Right atrium auricular region (tissue), 2 donors: ENCODE results near the gene PCDH19. TPM values are rescaled to one million over a fixed set of nuclear protein-coding genes. Genes with fewer than 3 reads are reported as not detected.

Experiments
- DNase-seq: peaks from one replicate; pipeline ENCODE4 v3.0.0-alpha.2; 2019; ENCODE audit warnings: low spot score
- H3K27ac ChIP-seq, 2 donors: fragments of 200-600 bp; sonication (generic); 1 replicate in 1 of 2; 2 replicates in 1 of 2; pipeline ENCODE4 v1.5.1; 2016 to 2019
- H3K27me3 ChIP-seq, 2 donors: fragments of 200-600 bp; sonication (generic); one replicate each; pipeline versions ENCODE4 v1.5.1 to v1.6.0; 2017 to 2019
- H3K36me3 ChIP-seq: fragments of 200-600 bp; sonication (generic); one replicate; pipeline ENCODE4 v1.5.1; 2016
- H3K4me1 ChIP-seq, 2 donors: fragments of 200-600 bp; sonication (generic); one replicate each; pipeline versions ENCODE4 v1.5.1 to v1.6.0; 2017 to 2019
- H3K4me3 ChIP-seq, 2 donors: fragments of 200-600 bp; sonication (generic); 1 replicate in 1 of 2; 2 replicates in 1 of 2; pipeline ENCODE4 v1.5.1; 2017 to 2019; ENCODE audit warnings: mild to moderate bottlenecking in 1 of 2, moderate library complexity in 1 of 2
- H3K9me3 ChIP-seq, 2 donors: fragments of 200-600 bp; sonication (generic); one replicate each; pipeline ENCODE4 v1.5.1; 2019
- total RNA-seq, 2 donors: library from RNA; depleted of rRNA; stranded (reverse); fragments of >200 nt; gene quantifications; one replicate each; pipeline ENCODE4 v1.1.0, GENCODE V29; 2016
- TF ChIP-seq, protein P1 (sequence below), 2 donors: fragments of 200-600 bp; sonication (generic); IDR thresholded peaks; one replicate each; pipeline ENCODE4 v1.5.1; 2019; ENCODE audit warnings: antibody characterized with exemption in 2 of 2

Gene PCDH19
- total RNA-seq, 2 donors from 2014 or later, result 0.51 to 0.56 TPM

DNA sequence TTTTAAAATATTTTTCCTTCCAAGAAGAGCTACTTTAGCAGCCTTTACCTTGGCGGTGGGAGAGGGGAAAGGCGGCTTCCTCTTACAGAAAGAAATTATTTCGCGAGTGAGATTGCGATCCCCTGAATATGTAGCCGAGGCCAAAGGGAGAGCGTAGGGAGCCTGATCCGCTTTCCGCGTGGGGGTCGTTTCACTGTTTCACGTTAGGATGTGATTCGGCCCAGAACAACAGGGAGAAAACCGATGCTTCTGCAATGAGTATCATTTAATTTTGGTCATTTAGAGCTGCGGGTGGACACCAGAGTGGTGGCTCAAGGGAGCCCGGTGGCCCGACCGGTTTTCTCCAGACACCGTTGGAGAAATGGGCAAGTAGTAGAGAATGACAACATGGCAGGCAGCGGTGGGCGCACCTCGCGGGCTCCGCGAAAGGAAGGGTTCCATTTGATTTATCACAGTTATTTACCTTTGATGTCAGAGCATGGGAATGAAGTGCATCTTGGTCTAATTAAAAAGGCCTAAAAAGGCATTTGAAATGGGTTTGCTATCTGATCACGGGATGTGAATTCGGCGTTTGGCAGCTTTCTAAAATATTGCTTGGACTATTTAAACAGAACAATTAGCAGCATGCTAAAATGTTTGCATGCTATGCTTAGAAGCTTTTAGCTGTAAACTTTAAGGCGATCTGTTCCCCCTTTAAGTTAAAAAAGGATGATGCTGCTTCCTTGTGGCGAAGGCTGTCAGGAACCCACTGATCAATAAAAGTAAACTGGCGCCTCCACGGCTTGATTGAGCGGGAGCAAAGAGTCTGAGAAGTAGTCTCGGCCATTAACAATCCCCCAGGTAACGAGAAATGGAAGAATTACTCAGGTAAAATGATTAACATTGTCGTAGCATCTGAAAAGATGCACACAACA is 2.0 kb upstream of the PCDH19 start:
- Histone ChIP-seq H3K36me3 (no peaks in the 10 kb centered on the region), H3K27ac (no peak overlapping the region), H3K9me3 (no peaks in the 10 kb centered on the region), H3K27me3 (peaks cover 4 to 22% of the 10 kb centered on the region in 2 donors), H3K4me1 (peaks cover 0 to 7% of the 10 kb centered on the region in 2 donors), H3K4me3 (no peak overlapping the region)
- no peak for DNase-seq
- TF ChIP-seq, protein P1, sequence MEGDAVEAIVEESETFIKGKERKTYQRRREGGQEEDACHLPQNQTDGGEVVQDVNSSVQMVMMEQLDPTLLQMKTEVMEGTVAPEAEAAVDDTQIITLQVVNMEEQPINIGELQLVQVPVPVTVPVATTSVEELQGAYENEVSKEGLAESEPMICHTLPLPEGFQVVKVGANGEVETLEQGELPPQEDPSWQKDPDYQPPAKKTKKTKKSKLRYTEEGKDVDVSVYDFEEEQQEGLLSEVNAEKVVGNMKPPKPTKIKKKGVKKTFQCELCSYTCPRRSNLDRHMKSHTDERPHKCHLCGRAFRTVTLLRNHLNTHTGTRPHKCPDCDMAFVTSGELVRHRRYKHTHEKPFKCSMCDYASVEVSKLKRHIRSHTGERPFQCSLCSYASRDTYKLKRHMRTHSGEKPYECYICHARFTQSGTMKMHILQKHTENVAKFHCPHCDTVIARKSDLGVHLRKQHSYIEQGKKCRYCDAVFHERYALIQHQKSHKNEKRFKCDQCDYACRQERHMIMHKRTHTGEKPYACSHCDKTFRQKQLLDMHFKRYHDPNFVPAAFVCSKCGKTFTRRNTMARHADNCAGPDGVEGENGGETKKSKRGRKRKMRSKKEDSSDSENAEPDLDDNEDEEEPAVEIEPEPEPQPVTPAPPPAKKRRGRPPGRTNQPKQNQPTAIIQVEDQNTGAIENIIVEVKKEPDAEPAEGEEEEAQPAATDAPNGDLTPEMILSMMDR (IDR thresholded peaks at IDR 0.05), result no peak

DNA sequence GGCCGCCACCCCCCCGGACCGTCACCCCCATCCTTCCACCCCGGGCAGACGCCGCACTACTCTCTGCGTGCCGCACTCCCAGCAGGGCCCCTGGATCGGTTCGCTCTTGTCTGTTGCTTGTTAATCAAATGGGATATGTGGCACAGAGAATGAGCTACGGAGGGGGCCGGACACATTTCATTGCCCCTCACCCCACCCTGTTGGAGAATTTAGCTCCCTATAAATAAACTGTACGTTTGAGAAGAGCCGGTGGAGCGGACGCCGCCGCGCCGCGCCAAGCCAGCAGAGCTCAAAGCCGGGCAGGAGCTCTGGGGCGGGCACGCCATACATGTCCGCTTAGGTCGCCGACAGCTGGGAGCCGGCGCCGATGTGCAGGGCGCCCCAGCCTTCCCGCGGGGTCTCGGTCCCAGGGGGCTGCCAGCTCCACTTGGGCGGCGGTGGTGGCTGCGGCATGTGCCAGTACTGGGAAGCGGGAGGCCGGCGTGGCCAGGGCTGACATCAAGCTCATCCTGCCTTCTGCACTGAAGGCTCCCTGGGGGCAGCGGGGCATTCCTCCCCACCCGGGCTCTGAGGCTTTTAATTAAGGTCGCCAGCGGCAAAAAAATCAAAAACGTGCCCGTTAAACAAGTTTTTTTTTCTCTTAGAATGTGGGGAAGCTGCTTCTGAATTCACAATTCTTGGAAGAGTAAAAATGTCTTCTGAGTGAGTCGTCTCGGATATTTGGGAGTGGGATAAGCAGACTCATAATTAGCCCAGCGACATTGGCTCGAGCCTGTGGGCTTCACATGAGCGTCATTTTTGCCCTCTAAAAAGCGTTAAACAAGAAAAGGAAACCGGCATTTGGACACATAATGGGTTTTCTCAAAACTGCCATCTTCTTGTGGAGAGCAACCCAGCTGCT is 1.1 kb upstream of the PCDH19 start:
- no peak for DNase-seq

DNA sequence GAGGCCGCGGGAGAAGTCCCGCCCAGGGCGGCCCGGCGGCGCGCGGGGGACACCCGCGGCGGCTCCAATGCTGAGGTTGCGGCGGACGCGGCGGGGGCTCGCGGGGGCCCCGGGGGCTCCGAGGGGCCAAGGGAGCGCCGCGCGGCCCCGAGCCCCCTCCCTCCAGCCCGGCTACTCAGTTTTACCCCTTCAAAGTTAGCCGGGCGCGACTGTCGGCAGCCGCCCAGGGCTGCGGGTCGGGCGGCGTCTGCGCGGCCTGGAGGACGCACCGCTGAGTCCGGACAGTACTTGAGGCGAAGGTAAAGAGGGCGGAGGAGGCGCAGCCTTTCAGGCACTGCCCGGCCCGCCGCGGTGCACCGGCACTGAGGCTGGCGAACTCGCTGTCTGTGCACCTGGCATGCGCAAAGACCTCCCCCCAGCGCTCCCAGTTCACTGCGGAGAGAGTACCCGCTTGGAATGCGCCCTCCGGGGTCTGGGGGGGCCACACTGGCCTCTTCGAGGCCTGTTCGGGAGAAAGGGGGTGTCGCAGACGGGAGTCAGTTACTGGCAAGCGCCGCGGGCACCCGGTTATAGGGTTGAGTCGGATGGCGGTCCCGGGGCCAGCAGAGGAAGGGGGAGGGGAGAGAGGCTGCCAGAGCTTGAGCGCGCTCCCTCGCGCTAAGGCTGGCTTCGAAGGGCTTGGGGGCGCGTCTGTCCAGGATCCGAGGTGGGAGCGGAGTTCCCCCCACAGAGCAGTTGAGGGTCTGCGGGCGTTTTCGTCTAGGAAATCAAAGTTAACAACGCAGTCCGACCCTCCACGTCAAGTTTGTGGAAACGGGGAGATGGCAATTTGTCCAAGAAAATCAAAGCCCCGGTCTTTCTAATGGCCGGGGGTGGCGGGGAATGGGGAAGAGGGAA is 1.1 kb downstream of the PCDH19 start:
- TF ChIP-seq, protein P1 (IDR thresholded peaks at IDR 0.05), result no peak
- DNase-seq, result no peak
- no peak overlapping the region for H3K27ac ChIP-seq
- no peaks in the 10 kb centered on the region for H3K9me3 ChIP-seq
- H3K4me3 ChIP-seq, result peak overlapping the region in 1 of 2 donors; percentile 38
- peaks cover 4 to 31% of the 10 kb centered on the region in 2 donors for H3K27me3 ChIP-seq
- H3K4me1 ChIP-seq, result peaks cover 0 to 7% of the 10 kb centered on the region in 2 donors
- H3K36me3 ChIP-seq, result no peaks in the 10 kb centered on the region

More for the DNA sequence above, 1.1 kb upstream of the PCDH19 start:
- TF ChIP-seq, protein P1 (IDR thresholded peaks at IDR 0.05), result no peak
- H3K4me1 ChIP-seq, result peaks cover 0 to 7% of the 10 kb centered on the region in 2 donors
- H3K36me3 ChIP-seq, result no peaks in the 10 kb centered on the region
- H3K9me3 ChIP-seq, result no peaks in the 10 kb centered on the region
- H3K4me3 ChIP-seq, result peak overlapping the region in 1 of 2 donors; percentile 38
- no peak overlapping the region for H3K27ac ChIP-seq
- H3K27me3 ChIP-seq, result peaks cover 4 to 27% of the 10 kb centered on the region in 2 donors

DNA sequence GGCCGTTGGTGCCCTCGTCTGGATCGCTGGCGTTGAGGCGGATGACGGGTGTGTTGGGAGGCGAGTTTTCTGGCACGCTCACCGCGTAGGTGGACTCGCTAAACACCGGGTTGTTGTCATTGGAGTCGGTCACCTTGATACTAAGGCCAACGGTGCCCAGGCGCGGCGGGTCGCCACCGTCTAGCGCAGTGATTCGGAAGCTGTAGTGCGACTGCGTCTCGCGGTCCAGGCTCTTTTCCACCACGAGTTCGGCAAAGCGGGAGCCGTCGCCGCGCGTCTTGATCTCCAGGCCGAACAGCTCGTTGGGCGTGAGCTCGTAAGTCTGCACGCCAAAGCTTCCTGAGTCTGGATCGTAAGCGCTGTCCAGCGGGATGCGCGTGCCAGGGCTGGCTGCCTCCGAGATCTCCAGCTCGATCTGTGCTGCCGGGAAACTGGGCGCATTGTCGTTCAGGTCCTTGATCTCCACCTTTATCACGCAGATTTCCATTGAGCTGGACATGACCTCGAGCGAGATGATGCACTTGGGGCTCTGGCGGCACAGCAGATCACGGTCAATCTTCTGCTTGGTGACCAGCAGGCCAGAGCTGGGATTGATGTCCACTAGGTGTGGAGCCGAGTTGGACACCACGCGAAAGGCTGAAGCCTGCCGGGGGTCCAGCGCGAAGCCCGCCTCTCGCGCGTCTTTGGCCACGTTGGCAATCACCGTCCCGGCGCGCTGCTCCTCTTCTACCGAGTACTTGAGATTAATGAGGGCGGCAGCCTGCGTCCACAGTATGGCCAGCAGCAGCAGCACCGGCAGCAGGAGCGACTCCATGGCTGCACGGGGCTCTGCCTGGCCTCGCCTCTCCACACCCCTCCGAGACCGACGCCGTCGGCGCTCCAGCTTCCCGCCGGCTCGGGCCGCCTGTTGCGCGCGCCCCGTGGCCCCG is 2.0 kb downstream of the PCDH19 start:
- H3K36me3 ChIP-seq, result no peaks in the 10 kb centered on the region
- peak overlapping the region in 1 of 2 donors; percentile 20 for H3K4me3 ChIP-seq
- H3K27me3 ChIP-seq, result peaks cover 4 to 31% of the 10 kb centered on the region in 2 donors
- DNase-seq, result no peak
- TF ChIP-seq, protein P1 (IDR thresholded peaks at IDR 0.05), result no peak
- no peaks in the 10 kb centered on the region for H3K9me3 ChIP-seq
- H3K27ac ChIP-seq, result no peak overlapping the region
- H3K4me1 ChIP-seq, result peaks cover 0 to 7% of the 10 kb centered on the region in 2 donors
